ENCODE measurements around the gene TMEM178A.

The TMEM178A gene

GRCh38 chr2:39679805-39680204 lies 14.1 kb downstream of the TMEM178A start:
- DNase-seq (ENCODE audit: low read depth) = no peak

DNA sequence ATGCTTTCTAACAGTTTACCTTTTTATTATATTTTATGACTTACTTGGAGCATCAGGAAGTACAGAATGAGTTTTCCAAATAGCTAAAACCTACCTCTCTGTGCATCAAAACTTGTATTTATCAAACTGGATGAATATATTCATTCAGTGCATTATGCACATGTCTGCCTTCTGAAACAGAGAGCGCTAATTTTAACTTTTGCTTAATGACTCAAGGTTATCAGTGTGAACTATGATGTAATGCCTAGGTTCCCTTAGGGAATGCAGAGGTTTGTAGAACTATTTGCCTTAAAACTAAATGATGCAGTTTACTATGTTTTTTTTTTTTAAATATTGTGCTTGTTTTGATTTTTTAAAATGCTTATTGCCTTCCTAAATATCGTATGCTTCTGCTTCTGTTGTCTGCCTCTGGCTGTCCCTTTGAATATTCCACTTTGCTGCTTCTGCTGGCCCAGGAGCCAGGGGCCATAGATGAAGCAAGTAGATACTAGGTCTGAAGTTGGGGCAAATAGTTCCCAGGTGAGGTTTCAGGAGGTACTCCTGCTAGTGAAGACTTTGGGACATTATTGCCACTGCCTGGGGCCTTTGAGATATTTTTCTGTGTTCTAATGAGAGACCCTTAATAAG lies 16.5 kb downstream of the TMEM178A start:
- no peak for DNase-seq (ENCODE audit: low read depth)

DNA sequence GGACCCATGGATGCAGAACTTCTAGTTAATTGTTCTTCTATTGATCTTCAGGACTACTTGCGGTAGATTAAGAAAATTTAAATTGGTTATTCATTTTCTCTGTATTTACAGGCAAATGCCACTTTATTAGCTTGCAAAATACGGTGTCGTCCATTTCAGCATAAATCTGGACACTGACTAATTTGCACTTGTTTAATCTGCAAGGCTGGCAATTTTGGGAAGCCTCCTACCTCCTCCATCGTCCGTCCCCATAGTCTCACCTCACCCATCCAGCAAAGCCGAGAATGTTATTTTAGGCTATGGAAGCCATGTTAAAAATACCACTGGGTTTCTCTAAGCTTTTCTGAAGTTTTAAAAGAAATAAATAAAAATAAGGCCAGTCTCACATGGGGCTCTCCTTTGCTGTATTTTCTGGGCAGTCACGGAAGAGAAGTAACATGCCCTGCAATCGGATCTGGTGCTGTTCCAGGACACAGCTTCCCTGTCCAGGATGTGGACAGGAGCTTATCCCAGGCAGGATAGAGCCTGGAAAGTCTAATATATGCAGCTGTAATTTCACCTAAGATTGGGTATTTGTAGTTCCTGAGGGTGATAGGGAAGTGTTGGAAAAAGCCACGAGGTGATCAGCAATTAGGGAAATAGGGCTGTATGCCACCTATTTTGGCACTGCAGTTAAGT lies 17.4 kb downstream of the TMEM178A start:
- DNase-seq (ENCODE audit: low read depth) = no peak

GRCh38 chr2:39684464-39684863 lies 18.7 kb downstream of the TMEM178A start:
- no peak for DNase-seq (ENCODE audit: low read depth)

- DNase-seq (ENCODE audit: low read depth) = no peak
Measured at GRCh38 chr2:39685126-39685525, 19.4 kb downstream of the TMEM178A start.

GRCh38 chr2:39686456-39686855 lies 20.7 kb downstream of the TMEM178A start:
- no peak for DNase-seq (ENCODE audit: low read depth)

GRCh38 chr2:39688181-39688580 lies 22.5 kb downstream of the TMEM178A start:
- no peak for DNase-seq (ENCODE audit: low read depth)

DNA sequence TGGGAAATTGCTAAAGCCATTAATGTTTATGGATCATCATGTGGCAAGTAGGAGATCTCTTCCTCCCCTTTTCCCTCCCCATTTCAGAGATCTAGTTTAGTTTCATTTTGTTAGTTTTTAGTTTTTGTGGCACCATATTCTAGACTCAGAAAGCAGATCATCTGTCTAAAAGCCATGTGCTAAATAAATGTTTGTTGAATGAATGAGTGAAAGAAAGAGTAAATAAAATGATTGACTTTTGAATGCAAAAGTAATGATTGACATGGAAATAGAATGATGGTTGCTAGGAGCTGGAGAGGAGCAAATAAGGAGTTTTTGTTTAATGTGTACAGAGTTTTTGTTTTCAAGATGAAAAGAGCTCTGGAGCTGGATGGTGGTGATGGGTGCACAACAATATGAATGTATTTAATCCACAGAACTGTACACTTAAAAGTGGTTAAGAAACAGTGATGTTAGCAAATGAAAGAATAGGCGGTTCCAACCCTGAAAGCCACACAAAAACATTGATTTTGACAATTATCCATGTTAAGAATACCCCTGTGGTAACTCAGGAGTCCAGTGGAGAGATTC lies 23.6 kb downstream of the TMEM178A start:
- no peak for DNase-seq (ENCODE audit: low read depth)

GRCh38 chr2:39689876-39690275 lies 24.2 kb downstream of the TMEM178A start:
- DNase-seq (ENCODE audit: low read depth) = no peak

GRCh38 chr2:39693245-39693644 lies 27.5 kb downstream of the TMEM178A start:
- no peak for DNase-seq (ENCODE audit: low read depth)

- no peak for DNase-seq (ENCODE audit: low read depth)
Measured at GRCh38 chr2:39696101-39696553, 30.4 kb downstream of the TMEM178A start.

DNA sequence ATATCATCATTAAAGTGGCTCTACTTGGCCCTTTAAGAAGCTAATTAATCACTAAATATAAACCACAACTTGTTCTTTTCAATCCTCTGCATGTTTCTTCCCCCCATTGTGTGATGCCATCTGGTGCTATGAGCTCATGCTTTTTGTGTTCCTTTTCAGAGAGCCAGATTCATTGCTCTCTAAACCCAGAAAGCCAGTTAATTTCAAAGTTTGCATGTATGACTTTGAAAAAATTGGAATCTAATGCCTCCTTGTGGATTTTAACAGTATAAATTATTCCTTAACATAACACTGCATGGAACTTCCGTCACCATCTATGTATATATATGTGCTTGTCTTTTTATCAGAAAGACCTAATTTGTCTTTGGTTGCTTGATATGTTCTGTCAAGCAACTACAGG lies 31.1 kb downstream of the TMEM178A start:
- no peak for DNase-seq (ENCODE audit: low read depth)

GRCh38 chr2:39697454-39697853 lies 31.7 kb downstream of the TMEM178A start:
- DNase-seq (ENCODE audit: low read depth) = no peak

DNA sequence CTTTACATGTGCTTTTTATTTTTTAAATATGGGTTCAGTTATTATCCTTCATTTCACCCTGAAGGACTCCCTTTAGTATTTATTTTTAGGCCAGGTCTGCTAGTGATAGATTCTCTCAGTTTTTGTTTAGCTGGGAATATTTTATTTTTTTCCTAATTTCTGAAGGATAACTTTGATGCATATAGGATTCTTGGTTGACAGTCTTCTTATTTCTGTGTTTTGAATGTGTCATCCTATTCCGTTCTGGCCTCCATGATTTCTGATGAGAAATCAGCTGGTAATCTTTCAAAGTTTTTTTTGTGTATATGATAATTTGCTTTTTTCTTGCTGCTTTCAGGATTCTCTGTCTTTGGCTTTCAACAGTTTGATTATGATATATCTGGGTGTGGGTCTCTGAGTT lies 35.4 kb downstream of the TMEM178A start:
- no peak for DNase-seq (ENCODE audit: low read depth)

GRCh38 chr2:39703181-39703872 lies 37.6 kb downstream of the TMEM178A start:
- no peak for DNase-seq (ENCODE audit: low read depth)

DNA sequence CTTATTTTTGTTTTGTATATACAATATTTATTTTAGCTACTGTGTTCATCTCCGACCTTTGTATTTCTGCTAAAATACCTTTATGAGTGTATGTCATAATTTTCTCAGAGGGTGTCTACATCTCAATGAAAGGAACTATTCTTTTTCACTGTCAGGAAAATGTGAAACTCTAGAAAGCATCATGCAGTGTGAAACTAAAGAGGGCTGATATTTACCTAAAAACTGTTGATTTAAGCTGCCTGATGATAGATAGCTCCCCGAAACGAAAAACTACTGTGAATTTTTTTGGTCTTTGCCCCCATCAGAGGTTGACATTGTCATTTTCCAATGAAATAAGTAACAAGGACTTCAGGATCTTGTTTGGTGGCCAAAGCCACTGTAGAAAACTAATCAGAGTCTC lies 38.8 kb downstream of the TMEM178A start:
- no peak for DNase-seq (ENCODE audit: low read depth)

DNA sequence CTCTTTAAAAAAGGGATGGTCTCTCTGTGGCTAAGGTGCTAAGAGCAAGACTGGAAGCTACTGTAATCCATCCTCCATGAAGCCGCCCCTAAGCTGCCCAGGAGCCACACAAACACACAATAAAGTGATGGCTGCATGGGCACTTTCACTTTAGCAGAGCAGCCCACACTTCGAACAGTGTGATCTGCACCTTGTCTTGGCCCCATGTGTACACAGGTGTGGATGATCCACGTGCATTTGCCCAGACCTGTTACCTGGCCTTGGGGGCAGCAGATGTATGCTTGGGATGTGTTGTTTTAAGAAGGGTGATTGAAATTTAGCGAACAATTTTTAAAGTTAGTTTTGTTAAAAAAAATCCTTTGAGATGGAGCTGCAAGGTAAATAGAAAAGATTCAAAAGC lies 39.9 kb downstream of the TMEM178A start:
- DNase-seq (ENCODE audit: low read depth) = no peak

GRCh38 chr2:39706312-39706711 lies 40.6 kb downstream of the TMEM178A start:
- no peak for DNase-seq (ENCODE audit: low read depth)

DNA sequence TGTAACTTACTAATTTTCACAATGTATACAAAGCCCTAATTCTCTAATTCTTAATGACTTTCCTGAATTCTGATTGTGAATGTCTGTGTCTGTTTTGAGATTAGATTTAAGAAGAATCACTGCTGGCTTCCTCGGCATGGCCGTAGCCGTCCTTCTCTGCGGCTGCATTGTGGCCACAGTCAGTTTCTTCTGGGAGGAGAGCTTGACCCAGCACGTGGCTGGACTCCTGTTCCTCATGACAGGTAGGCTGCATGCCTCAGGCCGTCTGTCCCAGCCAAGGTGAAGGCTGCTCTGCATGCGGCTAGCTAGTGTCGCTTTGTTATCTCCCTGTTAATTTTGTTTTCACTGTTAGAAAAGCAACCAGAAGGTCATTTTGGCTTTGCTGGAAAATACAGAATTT lies 41.2 kb downstream of the TMEM178A start:
- DNase-seq (ENCODE audit: low read depth) = no peak

- DNase-seq (ENCODE audit: low read depth) = no peak
Measured at GRCh38 chr2:39708003-39708402, 42.3 kb downstream of the TMEM178A start.

DNA sequence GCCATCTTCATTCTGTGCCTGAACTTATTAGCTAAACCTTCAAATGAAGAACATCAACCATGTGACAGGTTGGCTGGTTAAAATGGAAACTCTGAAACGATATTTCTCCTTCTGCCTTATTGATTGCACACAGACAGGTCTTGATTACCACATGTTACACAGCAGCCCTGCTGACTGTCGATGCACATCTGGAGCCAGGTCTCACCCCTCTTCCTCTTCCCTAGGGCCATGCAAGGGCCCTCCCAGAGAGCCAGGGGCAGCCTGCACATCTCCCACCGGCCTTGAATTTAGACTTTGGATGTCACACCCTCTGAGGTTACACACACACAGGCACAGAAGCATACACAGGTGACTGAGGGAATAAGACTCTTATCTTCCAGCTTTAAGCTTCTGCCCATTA lies 45.1 kb downstream of the TMEM178A start:
- DNase-seq (ENCODE audit: low read depth) = no peak

DNA sequence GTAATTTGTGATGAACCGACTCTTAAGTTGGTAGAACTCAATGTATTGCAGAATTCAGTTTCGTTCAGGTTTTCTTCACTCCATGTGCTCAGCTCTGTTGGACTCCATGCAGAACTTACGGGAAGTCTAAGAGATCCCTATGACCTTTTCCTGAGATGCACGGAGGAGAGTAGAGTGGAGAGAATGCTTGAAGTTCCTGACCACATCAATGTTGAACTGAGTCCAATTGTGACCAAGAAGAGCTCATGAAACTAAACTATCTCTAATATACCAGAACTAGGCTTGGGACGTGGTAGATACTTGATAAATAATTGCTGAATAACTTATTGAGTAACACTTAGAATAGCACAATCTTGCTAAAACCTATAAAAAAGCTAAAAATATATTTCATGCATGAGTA lies 47.2 kb downstream of the TMEM178A start:
- no peak for DNase-seq (ENCODE audit: low read depth)

- no peak for DNase-seq (ENCODE audit: low read depth)
Measured at GRCh38 chr2:39715095-39715494, 49.4 kb downstream of the TMEM178A start.

Data from stimulated activated CD8-positive, alpha-beta memory T cell treated with anti-CD3 and anti-CD28 coated beads, Interleukin-4, amount 100 ng/mL, for 24 hours (primary cell).